ENCODE results near the gene PAX8. TPM values are rescaled to one million over a fixed set of nuclear protein-coding genes. Genes with fewer than 3 reads are reported as not detected.

Gene PAX8
- total and polyA plus RNA-seq, 2 donors: 0.19 to 0.41 TPM

DNA sequence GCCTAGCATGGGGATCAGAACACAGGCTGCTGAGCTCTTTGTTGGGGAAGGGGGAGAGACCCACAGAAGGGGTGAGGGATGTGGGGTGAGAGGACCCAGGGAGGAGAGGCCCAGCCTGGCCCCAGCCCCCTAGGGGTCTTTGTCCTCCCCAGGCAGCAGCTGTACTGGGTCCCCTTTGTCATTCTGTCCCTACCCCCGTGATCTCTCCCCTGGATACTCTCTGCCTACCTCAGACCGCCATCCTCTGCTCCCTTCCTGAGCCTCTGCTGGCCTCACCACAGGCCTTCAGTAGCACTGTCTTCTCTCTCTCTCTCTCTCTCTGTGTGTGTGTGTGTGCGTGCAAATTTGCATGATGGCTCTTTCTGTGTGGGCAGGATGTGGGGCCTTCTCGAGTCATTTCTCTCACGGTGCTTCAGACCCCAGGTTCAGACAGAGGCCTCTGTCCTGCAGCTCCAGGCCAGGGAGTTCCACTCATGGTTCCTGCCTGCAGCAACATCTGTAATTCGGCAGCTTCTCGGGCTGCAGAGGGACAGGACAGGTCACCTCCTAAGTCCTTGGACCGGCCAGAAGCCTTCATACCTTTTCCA lies 103.6 kb downstream of the PAX8 start:
- Histone ChIP-seq H3K4me3 (ENCODE audit: low read length in 2 of 2) (peak overlapping the region; percentile 85 to 96), H3K27me3 (ENCODE audit: control insufficient read depth in 2 of 2, insufficient read depth in 1 of 2, low read length in 1 of 2) (no peaks in the 10 kb centered on the region), H3K4me1 (ENCODE audit: control insufficient read depth in 2 of 2, insufficient read depth in 2 of 2, low read length in 2 of 2) (peaks cover 44 to 78% of the 10 kb centered on the region in 2 donors), H3K27ac (ENCODE audit: low read depth in 1 of 2, low read length in 1 of 2) (peak overlapping the region; percentile 85 to 93), H3K9me3 (ENCODE audit: control insufficient read depth in 2 of 2, insufficient read depth in 1 of 2, low read length in 1 of 2) (peaks cover 1 to 3% of the 10 kb centered on the region in 2 donors), H3K36me3 (ENCODE audit: control insufficient read depth in 2 of 2, insufficient read depth in 2 of 2, low read length in 1 of 2) (peaks cover 17 to 26% of the 10 kb centered on the region in 2 donors)
- DNase-seq (ENCODE audit: low read depth in 6 of 9, low spot score in 9 of 9): peak in 3 of 9 donors; percentile 66 to 86 (median 74)
- 24% methylated on average over 8 of the region's 8 CpGs for WGBS

DNA sequence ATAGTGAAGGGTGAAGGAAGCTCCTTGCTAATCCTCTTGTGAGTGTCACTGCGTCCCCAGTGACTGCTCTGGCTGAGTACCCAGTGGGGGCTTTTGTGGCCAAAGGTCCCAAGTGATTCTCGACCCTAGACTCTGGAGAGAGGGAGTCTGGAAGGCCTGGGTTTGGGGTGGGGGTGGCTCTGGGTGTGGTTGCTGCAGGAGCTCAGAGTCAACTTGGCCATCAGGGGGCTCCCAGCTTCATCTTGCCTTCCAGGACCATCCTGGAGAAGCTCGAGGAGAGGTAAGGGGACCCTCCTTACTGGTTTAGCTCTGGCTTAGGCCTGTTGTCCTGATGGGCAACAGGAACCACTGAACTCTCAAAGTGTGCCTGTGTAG lies 104.4 kb downstream of the PAX8 start:
- H3K27me3 ChIP-seq (ENCODE audit: control insufficient read depth in 2 of 2, insufficient read depth in 1 of 2, low read length in 1 of 2): no peaks in the 10 kb centered on the region
- peaks cover 1 to 3% of the 10 kb centered on the region in 2 donors for H3K9me3 ChIP-seq (ENCODE audit: control insufficient read depth in 2 of 2, insufficient read depth in 1 of 2, low read length in 1 of 2)
- H3K4me1 ChIP-seq (ENCODE audit: control insufficient read depth in 2 of 2, insufficient read depth in 2 of 2, low read length in 2 of 2): peaks cover 37 to 75% of the 10 kb centered on the region in 2 donors
- H3K4me3 ChIP-seq (ENCODE audit: low read length in 2 of 2): peak overlapping the region; percentile 85 to 96
- peak in 2 of 9 donors; percentile 44 to 69 for DNase-seq (ENCODE audit: low read depth in 6 of 9, low spot score in 9 of 9)
- WGBS: 3% methylated on average over 3 of the region's 3 CpGs
- peak overlapping the region; percentile 85 to 93 for H3K27ac ChIP-seq (ENCODE audit: low read depth in 1 of 2, low read length in 1 of 2)
- H3K36me3 ChIP-seq (ENCODE audit: control insufficient read depth in 2 of 2, insufficient read depth in 2 of 2, low read length in 1 of 2): peaks cover 10 to 20% of the 10 kb centered on the region in 2 donors

DNA sequence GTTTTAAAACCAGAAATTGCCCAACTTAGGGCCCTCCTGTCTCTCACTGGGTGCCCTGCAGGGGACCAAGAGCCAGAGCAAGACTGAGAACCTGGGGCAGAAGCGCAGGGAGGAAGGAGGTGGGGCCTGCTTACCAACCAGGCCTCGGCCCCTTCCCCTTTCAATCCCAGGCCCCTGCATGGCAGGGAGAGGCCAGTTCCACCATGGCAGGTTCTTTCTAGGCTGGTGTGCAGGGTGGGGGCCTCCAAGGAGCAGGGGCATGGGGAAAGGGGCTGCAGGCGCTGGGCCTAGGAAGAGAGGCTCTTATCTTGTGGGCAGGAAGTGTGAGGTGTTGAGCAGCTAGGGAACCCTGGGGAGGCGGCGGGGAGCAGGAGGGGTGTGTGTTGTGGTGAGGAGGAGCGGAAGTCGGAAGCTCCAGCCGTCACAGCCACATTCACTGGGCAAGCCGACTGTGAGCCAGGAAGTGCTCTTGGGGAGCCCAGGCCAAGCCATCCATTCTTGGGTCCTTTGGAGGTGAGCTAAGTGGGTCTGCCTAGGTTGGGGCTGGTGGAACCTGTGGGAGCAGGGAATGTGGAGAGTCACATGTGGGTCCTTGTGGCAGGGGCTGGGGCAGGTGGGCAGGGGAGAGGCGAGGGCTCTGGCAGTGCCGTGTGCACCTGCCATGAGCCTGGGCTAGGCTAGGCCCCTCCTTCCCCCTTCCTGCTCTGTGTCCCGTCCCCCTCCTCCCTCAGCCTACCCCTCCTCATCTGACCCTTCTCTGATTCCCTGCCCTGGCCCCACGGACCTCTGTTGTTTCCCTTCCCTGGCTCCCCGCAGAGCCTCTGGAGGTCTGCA lies 105.0 kb downstream of the PAX8 start, which contains the start of gene PSD4:
Gene PSD4 (plus strand): TSS at position 430 of the 834 bp plus-strand sequence. CDS start 8,486 bp downstream, outside the sequence.
- Histone ChIP-seq H3K27ac (ENCODE audit: low read depth in 1 of 2, low read length in 1 of 2) (peak within 1 kb of the TSS; percentile 85 to 93), H3K27me3 (ENCODE audit: control insufficient read depth in 2 of 2, insufficient read depth in 1 of 2, low read length in 1 of 2) (no peaks in the 10 kb centered on the region), H3K4me1 (ENCODE audit: control insufficient read depth in 2 of 2, insufficient read depth in 2 of 2, low read length in 2 of 2) (peaks cover 35 to 75% of the 10 kb centered on the region in 2 donors), H3K4me3 (ENCODE audit: low read length in 2 of 2) (peak within 1 kb of the TSS; percentile 85 to 96), H3K9me3 (ENCODE audit: control insufficient read depth in 2 of 2, insufficient read depth in 1 of 2, low read length in 1 of 2) (peaks cover 1 to 3% of the 10 kb centered on the region in 2 donors), H3K36me3 (ENCODE audit: control insufficient read depth in 2 of 2, insufficient read depth in 2 of 2, low read length in 1 of 2) (peaks cover 10 to 18% of the 10 kb centered on the region in 2 donors)
- DNase-seq (ENCODE audit: low read depth in 6 of 9, low spot score in 9 of 9): peak; percentile 70 to 95 (median 87)
- WGBS: 6% methylated on average over 14 of the region's 14 CpGs

DNA sequence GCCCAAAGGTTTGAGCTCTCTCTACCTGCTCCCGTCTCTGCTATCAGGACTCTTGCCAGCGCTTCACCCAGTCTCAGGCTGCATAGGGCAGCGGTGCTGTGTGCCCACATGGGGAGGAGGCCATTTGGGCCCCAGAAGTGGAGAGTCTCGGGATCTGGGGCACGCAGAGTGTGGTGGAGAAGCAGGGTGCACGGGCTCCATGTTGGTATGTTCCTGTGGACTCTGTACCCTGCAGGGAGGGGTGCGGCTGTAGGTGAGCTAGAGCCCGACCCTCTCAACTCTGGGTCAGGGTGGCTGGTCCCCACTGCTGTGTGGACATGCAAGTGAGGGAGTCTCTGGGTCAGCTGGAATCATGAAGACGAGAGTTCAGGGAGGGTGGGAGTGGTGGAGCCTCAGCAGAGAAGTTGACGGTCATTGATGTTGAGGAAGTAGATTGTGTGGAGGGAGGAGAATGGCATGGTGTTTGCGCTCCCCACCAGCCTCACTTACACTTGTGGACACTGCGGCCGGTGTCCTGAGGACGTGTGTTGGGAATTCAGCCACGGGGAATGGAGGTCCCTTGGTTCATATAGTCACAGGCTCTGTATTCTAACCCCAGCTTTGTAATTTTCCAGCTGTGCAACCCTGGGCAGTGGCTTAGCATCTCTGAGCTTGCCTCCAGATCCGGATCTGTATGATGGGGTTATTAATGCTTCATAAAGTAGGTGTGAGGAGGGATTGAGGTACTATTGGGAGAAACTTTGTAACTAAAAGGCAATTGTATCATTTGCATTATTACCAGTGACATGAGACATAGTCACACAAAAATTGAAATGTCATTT lies 105.8 kb downstream of the PAX8 start:
- 96% methylated on average over 16 of the region's 16 CpGs for WGBS
- peaks cover 7 to 12% of the 10 kb centered on the region in 2 donors for H3K36me3 ChIP-seq (ENCODE audit: control insufficient read depth in 2 of 2, insufficient read depth in 2 of 2, low read length in 1 of 2)
- H3K4me3 ChIP-seq (ENCODE audit: low read length in 2 of 2): no peak overlapping the region
- no peaks in the 10 kb centered on the region for H3K27me3 ChIP-seq (ENCODE audit: control insufficient read depth in 2 of 2, insufficient read depth in 1 of 2, low read length in 1 of 2)
- H3K9me3 ChIP-seq (ENCODE audit: control insufficient read depth in 2 of 2, insufficient read depth in 1 of 2, low read length in 1 of 2): peaks cover 1 to 3% of the 10 kb centered on the region in 2 donors
- peak overlapping the region; percentile 85 to 93 for H3K27ac ChIP-seq (ENCODE audit: low read depth in 1 of 2, low read length in 1 of 2)
- DNase-seq (ENCODE audit: low read depth in 6 of 9, low spot score in 9 of 9): no peak
- H3K4me1 ChIP-seq (ENCODE audit: control insufficient read depth in 2 of 2, insufficient read depth in 2 of 2, low read length in 2 of 2): peaks cover 36 to 75% of the 10 kb centered on the region in 2 donors

DNA sequence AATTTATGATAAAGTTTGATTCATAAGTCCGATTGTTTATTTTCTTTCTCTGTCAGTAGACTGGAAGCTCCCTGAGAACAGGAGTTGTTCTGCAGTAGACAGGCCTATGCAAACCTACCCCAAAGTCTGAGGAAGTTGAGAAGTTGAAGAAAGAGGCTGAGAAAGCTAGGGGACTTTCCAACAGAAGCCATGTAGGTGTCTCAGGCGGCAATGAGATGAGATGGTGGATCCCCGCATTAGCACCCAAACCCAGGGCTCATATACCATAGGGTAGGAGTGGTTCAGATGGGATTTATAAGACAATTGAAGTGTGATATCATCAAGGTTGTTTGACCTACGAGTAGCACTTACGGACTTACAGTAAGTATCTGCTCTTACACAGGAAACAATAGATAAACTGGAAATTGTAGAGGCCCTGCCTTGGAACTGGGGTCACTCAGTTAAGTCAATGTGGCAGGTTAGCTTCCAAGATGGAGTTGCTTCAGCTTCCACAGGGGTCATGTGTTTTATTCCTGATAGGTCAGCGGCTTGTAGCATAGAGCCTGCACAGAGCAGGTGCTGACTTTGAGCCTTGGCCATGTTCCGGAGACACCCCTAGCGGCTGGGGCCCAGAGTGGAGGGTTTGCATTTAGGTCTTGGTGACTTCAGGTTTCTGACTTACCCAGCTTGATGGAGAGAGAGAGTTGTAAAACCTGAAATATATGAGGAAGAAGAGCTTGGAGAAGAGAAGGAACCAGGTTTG lies 107.2 kb downstream of the PAX8 start:
- 94% methylated on average over 8 of the region's 8 CpGs for WGBS
- Histone ChIP-seq H3K27ac (ENCODE audit: low read depth in 1 of 2, low read length in 1 of 2) (no peak overlapping the region), H3K27me3 (ENCODE audit: control insufficient read depth in 2 of 2, insufficient read depth in 1 of 2, low read length in 1 of 2) (no peaks in the 10 kb centered on the region), H3K9me3 (ENCODE audit: control insufficient read depth in 2 of 2, insufficient read depth in 1 of 2, low read length in 1 of 2) (peaks cover 1 to 3% of the 10 kb centered on the region in 2 donors), H3K36me3 (ENCODE audit: control insufficient read depth in 2 of 2, insufficient read depth in 2 of 2, low read length in 1 of 2) (no peaks in the 10 kb centered on the region), H3K4me3 (ENCODE audit: low read length in 2 of 2) (no peak overlapping the region), H3K4me1 (ENCODE audit: control insufficient read depth in 2 of 2, insufficient read depth in 2 of 2, low read length in 2 of 2) (peaks cover 36 to 73% of the 10 kb centered on the region in 2 donors)
- no peak for DNase-seq (ENCODE audit: low read depth in 6 of 9, low spot score in 9 of 9)

DNA sequence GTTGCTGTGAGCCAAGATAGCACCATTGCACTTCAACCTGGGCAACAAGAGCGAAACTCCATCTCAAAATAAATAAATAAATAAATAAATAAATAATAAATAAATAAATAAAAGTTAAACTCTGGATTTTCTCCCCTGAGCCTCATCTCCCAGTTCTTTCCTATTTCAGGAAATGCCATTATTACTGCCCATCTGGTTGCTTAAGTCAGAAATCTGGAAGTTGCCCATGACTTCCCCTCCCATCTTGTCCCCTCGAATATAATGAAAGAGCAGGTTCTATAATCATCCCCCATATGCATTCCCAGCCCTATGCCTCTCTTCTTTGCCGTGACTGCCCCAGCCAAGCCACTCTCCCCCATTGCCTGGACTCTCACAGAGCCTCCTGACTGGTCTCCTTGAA lies 109.1 kb downstream of the PAX8 start:
- peaks cover 36 to 55% of the 10 kb centered on the region in 2 donors for H3K4me1 ChIP-seq (ENCODE audit: control insufficient read depth in 2 of 2, insufficient read depth in 2 of 2, low read length in 2 of 2)
- no peak for DNase-seq (ENCODE audit: low read depth in 6 of 9, low spot score in 9 of 9)
- no peaks in the 10 kb centered on the region for H3K27me3 ChIP-seq (ENCODE audit: control insufficient read depth in 2 of 2, insufficient read depth in 1 of 2, low read length in 1 of 2)
- WGBS: 95% methylated on average over 3 of the region's 3 CpGs
- H3K9me3 ChIP-seq (ENCODE audit: control insufficient read depth in 2 of 2, insufficient read depth in 1 of 2, low read length in 1 of 2): peaks cover 1 to 3% of the 10 kb centered on the region in 2 donors
- H3K36me3 ChIP-seq (ENCODE audit: control insufficient read depth in 2 of 2, insufficient read depth in 2 of 2, low read length in 1 of 2): no peaks in the 10 kb centered on the region
- no peak overlapping the region for H3K27ac ChIP-seq (ENCODE audit: low read depth in 1 of 2, low read length in 1 of 2)
- H3K4me3 ChIP-seq (ENCODE audit: low read length in 2 of 2): no peak overlapping the region

DNA sequence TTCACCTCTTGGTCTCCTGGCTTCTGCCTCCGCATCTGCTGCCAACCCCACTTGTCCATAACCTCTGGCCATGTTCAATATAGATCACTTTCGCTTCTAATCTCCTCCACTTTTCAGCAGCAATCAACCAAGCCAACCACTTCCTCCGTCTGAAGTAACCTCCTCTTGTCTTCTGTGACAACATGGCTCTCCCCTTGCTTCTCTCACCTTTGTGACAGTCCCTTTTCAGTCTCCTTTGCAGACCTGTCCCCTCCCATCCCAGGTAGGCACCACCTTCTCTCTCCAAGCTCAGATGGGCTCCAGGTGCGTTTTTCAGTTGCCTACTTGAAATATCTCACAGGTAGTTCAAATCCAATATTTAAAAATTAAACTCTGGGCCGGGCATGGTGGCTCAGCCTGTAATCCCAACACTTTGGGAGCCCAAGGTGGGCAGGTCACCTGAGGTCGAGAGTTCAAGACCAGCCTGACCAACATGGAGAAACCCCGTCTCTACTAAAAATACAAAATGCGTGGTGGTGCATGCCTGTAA lies 109.7 kb downstream of the PAX8 start:
- peak overlapping the region; percentile 86 to 87 for H3K27ac ChIP-seq (ENCODE audit: low read depth in 1 of 2, low read length in 1 of 2)
- no peak overlapping the region for H3K4me3 ChIP-seq (ENCODE audit: low read length in 2 of 2)
- H3K4me1 ChIP-seq (ENCODE audit: control insufficient read depth in 2 of 2, insufficient read depth in 2 of 2, low read length in 2 of 2): peaks cover 36 to 53% of the 10 kb centered on the region in 2 donors
- DNase-seq (ENCODE audit: low read depth in 6 of 9, low spot score in 9 of 9): peak in 2 of 9 donors; percentile 47 to 62
- H3K9me3 ChIP-seq (ENCODE audit: control insufficient read depth in 2 of 2, insufficient read depth in 1 of 2, low read length in 1 of 2): peaks cover 0 to 1% of the 10 kb centered on the region in 2 donors
- 89% methylated on average over 8 of the region's 8 CpGs for whole genome bisulfite sequencing
- H3K27me3 ChIP-seq (ENCODE audit: control insufficient read depth in 2 of 2, insufficient read depth in 1 of 2, low read length in 1 of 2): no peaks in the 10 kb centered on the region
- no peaks in the 10 kb centered on the region for H3K36me3 ChIP-seq (ENCODE audit: control insufficient read depth in 2 of 2, insufficient read depth in 2 of 2, low read length in 1 of 2)

DNA sequence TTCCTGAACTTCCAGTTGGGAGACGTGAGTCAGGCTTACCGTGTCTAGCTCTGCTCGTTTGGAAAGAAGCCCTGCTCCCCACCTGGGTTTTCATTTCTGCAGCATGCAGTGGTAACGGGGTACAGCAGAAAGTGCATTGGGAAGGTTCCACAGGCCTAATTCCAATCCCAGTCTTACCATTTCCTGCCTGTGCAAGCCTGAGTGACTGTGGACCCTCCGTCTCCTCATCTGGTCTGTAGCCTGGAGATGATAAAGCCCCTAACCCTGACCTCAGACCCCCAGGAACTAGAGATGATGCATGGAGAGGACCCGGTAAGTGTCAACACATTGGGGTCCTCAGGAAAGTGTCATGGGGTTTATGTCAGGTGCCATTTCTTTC lies 110.8 kb downstream of the PAX8 start:
- Histone ChIP-seq H3K27me3 (ENCODE audit: control insufficient read depth in 2 of 2, insufficient read depth in 1 of 2, low read length in 1 of 2) (no peaks in the 10 kb centered on the region), H3K4me3 (ENCODE audit: low read length in 2 of 2) (no peak overlapping the region), H3K9me3 (ENCODE audit: control insufficient read depth in 2 of 2, insufficient read depth in 1 of 2, low read length in 1 of 2) (no peaks in the 10 kb centered on the region), H3K27ac (ENCODE audit: low read depth in 1 of 2, low read length in 1 of 2) (peak overlapping the region; percentile 86 to 87), H3K36me3 (ENCODE audit: control insufficient read depth in 2 of 2, insufficient read depth in 2 of 2, low read length in 1 of 2) (no peaks in the 10 kb centered on the region), H3K4me1 (ENCODE audit: control insufficient read depth in 2 of 2, insufficient read depth in 2 of 2, low read length in 2 of 2) (peaks cover 28 to 45% of the 10 kb centered on the region in 2 donors)
- no peak for DNase-seq (ENCODE audit: low read depth in 6 of 9, low spot score in 9 of 9)
- whole genome bisulfite sequencing: 97% methylated on average over 6 of the region's 6 CpGs

All from thymus (tissue), 11 donors.